NT2/D1 (cell line): ENCODE measurements around the gene ENTPD1.
"Not testable (repeated sequence)": the region's sequence is repeated elsewhere in the genome, so short reads cannot be mapped to it uniquely, and the experiment has no call there.

ENCODE experiments used
- DNase-seq: peaks from one replicate; pipeline ENCODE4 v3.0.0-alpha.2; 2011; ENCODE audit warnings: low read depth, low spot score
- H3K27me3 ChIP-seq: 2 replicates; pipeline ENCODE4 v1.6.0; 2011; ENCODE audit warnings: mild to moderate bottlenecking; ENCODE audit not compliant: insufficient read length, insufficient read depth
- H3K36me3 ChIP-seq: 2 replicates; pipeline ENCODE4 v1.6.1; 2011; ENCODE audit warnings: mild to moderate bottlenecking, low read length, mixed read lengths; ENCODE audit not compliant: insufficient read depth, insufficient read length
- H3K4me1 ChIP-seq: 2 replicates; pipeline ENCODE4 v1.5.1; 2011; ENCODE audit not compliant: insufficient read depth, insufficient read length
- H3K4me3 ChIP-seq: 2 replicates; pipeline ENCODE4 v1.5.1; 2011; ENCODE audit warnings: low read depth; ENCODE audit not compliant: insufficient read length
- H3K9ac ChIP-seq: 2 replicates; pipeline ENCODE4 v1.6.0; 2011; ENCODE audit warnings: low read depth; ENCODE audit not compliant: insufficient read length
- H3K9me3 ChIP-seq: 2 replicates; pipeline ENCODE4 v1.5.1; 2011; ENCODE audit warnings: mild to moderate bottlenecking, low read length; ENCODE audit not compliant: insufficient read depth
- SUZ12 ChIP-seq: IDR thresholded peaks from 2 replicates; pipeline ENCODE4 v1.6.1; 2011; ENCODE audit not compliant: insufficient read length, insufficient read depth; ENCODE audit errors: extremely low read depth
- YY1 ChIP-seq: IDR thresholded peaks from 2 replicates; pipeline ENCODE4 v1.6.1; 2011; ENCODE audit not compliant: insufficient read length, insufficient read depth
- ZNF274 ChIP-seq: IDR thresholded peaks from 2 replicates; pipeline ENCODE4 v1.6.1; 2011; ENCODE audit warnings: mild to moderate bottlenecking, low read depth, low read length

Gene ENTPD1

GRCh38 chr10:95728526-95728925 lies 27.4 kb upstream of the ENTPD1 start:
- no peak overlapping the region for H3K4me3 ChIP-seq
- no peaks in the 10 kb centered on the region for H3K36me3 ChIP-seq
- no peaks in the 10 kb centered on the region for H3K27me3 ChIP-seq
- H3K9me3 ChIP-seq = peaks cover 16% of the 10 kb centered on the region; the same call in 1 of the 2 replicates
- no peak for DNase-seq
- TF ChIP-seq YY1 (no peak), ZNF274 (no peak), SUZ12 (no peak)
- H3K9ac ChIP-seq = no peak overlapping the region
- no peaks in the 10 kb centered on the region for H3K4me1 ChIP-seq

GRCh38 chr10:95729323-95730055 lies 26.5 kb upstream of the ENTPD1 start:
- no peak for DNase-seq

GRCh38 chr10:95730233-95730632 lies 25.7 kb upstream of the ENTPD1 start:
- peaks cover 21% of the 10 kb centered on the region; the same call in 1 of the 2 replicates for H3K9me3 ChIP-seq
- no peaks in the 10 kb centered on the region for H3K27me3 ChIP-seq
- DNase-seq = no peak
- H3K4me1 ChIP-seq = no peaks in the 10 kb centered on the region
- no peaks in the 10 kb centered on the region for H3K36me3 ChIP-seq
- no peak for TF ChIP-seq SUZ12
- no peak for TF ChIP-seq YY1
- TF ChIP-seq ZNF274 = no peak
- H3K9ac ChIP-seq = no peak overlapping the region
- no peak overlapping the region for H3K4me3 ChIP-seq

More at GRCh38 chr10:95729323-95730055, 26.5 kb upstream of the ENTPD1 start:
- H3K9ac ChIP-seq = no peak overlapping the region
- no peak overlapping the region for H3K4me3 ChIP-seq
- H3K4me1 ChIP-seq = no peaks in the 10 kb centered on the region
- H3K36me3 ChIP-seq = no peaks in the 10 kb centered on the region
- no peak for TF ChIP-seq ZNF274
- no peak for TF ChIP-seq SUZ12
- TF ChIP-seq YY1 = no peak
- H3K9me3 ChIP-seq = peaks cover 21% of the 10 kb centered on the region; the same call in 1 of the 2 replicates
- H3K27me3 ChIP-seq = no peaks in the 10 kb centered on the region

- H3K9me3 ChIP-seq = peaks cover 21% of the 10 kb centered on the region; the same call in 1 of the 2 replicates
- not testable (repeated sequence) for H3K36me3 ChIP-seq, H3K27me3 ChIP-seq, DNase-seq, H3K4me3 ChIP-seq, H3K9ac ChIP-seq, H3K4me1 ChIP-seq
Measured at GRCh38 chr10:95732907-95733306, 23.1 kb upstream of the ENTPD1 start.

- no peak overlapping the region for H3K4me3 ChIP-seq
- H3K9ac ChIP-seq = no peak overlapping the region
- no peaks in the 10 kb centered on the region for H3K27me3 ChIP-seq
- no peaks in the 10 kb centered on the region for H3K36me3 ChIP-seq
- no peak for DNase-seq
- no peaks in the 10 kb centered on the region for H3K9me3 ChIP-seq
- H3K4me1 ChIP-seq = no peaks in the 10 kb centered on the region
- TF ChIP-seq ZNF274 = no peak
Measured at GRCh38 chr10:95739056-95739455, 16.9 kb upstream of the ENTPD1 start.

GRCh38 chr10:95741807-95742467 lies 14.0 kb upstream of the ENTPD1 start:
- H3K36me3 ChIP-seq = no peaks in the 10 kb centered on the region
- H3K4me3 ChIP-seq = no peak overlapping the region
- no peak overlapping the region for H3K9ac ChIP-seq
- no peak for DNase-seq
- H3K9me3 ChIP-seq = no peaks in the 10 kb centered on the region
- no peaks in the 10 kb centered on the region for H3K27me3 ChIP-seq
- TF ChIP-seq ZNF274 = no peak
- TF ChIP-seq YY1 = no peak
- no peak for TF ChIP-seq SUZ12
- H3K4me1 ChIP-seq = no peaks in the 10 kb centered on the region

- Histone ChIP-seq H3K27me3 (no peaks in the 10 kb centered on the region), H3K4me3 (no peak overlapping the region), H3K4me1 (no peaks in the 10 kb centered on the region), H3K9me3 (no peaks in the 10 kb centered on the region), H3K9ac (no peak overlapping the region), H3K36me3 (no peaks in the 10 kb centered on the region)
- TF ChIP-seq ZNF274 = no peak
- no peak for TF ChIP-seq YY1
- TF ChIP-seq SUZ12 = no peak
- DNase-seq = no peak
Measured at GRCh38 chr10:95742485-95742884, 13.5 kb upstream of the ENTPD1 start.
